GM06990 (cell line): ENCODE results near the gene SIPA1L3.

Experiments used
- DNase-seq: peaks from one replicate; pipeline ENCODE4 v3.0.0-alpha.2; 2011; ENCODE audit not compliant: insufficient read length; ENCODE audit errors: extremely low read depth
- H3K27me3 ChIP-seq: replicated peaks from 2 replicates; pipeline ENCODE4 v1.6.0; 2011; ENCODE audit warnings: low read length; ENCODE audit not compliant: control insufficient read depth, insufficient read depth
- H3K36me3 ChIP-seq: 2 replicates; pipeline ENCODE4 v1.5.1; 2011; ENCODE audit warnings: low read length; ENCODE audit not compliant: control insufficient read depth, insufficient read depth
- H3K4me3 ChIP-seq: replicated peaks from 2 replicates; pipeline ENCODE4 v1.5.1; 2011; ENCODE audit warnings: low read depth, mild to moderate bottlenecking, control low read depth, low read length
- TF ChIP-seq, protein P1 (sequence below): IDR thresholded peaks from 2 replicates; pipeline ENCODE4 v1.5.1; 2011; ENCODE audit warnings: low read length, control low read depth, mild to moderate bottlenecking, inconsistent platforms; ENCODE audit not compliant: insufficient read depth, poor library complexity, severe bottlenecking

The SIPA1L3 gene

DNA sequence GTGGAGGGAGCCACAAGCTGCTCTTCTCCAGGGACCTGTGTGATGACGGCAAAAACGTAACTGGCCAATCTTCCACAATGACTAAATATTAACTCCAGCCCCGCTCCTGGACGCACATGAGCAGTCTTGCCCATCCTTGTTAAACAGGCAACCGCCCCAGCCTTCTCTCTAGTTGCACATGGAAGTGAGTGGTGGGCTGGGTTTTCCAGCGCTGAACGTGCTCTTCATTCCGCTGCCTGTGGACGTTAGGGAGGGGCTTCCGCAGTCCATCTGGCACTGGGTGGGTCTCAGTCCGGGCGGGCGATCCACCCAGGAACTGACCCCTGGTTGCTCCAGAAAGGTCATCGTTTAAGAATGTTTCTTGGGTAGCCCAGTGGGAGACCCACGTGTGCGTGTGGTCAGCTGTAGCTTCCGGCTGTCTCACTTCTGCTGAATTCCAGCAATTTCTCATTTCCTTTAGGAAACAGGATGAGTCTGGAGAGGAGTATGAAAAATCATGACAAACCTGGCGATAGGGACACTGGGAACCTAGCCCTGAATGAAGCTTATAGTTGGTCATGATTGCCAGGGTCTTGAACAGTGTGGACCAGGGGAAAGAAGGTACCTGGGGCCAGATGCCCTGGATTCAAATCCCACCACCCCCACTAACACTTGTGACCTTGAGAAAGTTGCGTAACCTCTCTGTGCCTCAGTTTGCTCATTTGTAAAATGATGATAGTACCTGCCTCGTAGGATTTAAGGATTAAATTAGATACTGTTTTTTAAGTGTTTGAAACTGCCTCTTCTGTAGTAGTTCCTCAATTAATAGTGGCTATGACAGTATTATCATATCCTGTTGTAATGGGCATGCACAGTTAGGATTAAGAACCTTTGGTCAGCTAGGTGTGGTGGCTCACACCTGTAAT, 92.6 kb downstream of the SIPA1L3 start:
- Histone ChIP-seq H3K36me3 (no peaks in the 10 kb centered on the region; the same call in none of the 2 replicates), H3K4me3 (no peak overlapping the region), H3K27me3 (no peaks in the 10 kb centered on the region)
- TF ChIP-seq, protein P1, sequence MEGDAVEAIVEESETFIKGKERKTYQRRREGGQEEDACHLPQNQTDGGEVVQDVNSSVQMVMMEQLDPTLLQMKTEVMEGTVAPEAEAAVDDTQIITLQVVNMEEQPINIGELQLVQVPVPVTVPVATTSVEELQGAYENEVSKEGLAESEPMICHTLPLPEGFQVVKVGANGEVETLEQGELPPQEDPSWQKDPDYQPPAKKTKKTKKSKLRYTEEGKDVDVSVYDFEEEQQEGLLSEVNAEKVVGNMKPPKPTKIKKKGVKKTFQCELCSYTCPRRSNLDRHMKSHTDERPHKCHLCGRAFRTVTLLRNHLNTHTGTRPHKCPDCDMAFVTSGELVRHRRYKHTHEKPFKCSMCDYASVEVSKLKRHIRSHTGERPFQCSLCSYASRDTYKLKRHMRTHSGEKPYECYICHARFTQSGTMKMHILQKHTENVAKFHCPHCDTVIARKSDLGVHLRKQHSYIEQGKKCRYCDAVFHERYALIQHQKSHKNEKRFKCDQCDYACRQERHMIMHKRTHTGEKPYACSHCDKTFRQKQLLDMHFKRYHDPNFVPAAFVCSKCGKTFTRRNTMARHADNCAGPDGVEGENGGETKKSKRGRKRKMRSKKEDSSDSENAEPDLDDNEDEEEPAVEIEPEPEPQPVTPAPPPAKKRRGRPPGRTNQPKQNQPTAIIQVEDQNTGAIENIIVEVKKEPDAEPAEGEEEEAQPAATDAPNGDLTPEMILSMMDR = no peak
- no peak for DNase-seq

DNA sequence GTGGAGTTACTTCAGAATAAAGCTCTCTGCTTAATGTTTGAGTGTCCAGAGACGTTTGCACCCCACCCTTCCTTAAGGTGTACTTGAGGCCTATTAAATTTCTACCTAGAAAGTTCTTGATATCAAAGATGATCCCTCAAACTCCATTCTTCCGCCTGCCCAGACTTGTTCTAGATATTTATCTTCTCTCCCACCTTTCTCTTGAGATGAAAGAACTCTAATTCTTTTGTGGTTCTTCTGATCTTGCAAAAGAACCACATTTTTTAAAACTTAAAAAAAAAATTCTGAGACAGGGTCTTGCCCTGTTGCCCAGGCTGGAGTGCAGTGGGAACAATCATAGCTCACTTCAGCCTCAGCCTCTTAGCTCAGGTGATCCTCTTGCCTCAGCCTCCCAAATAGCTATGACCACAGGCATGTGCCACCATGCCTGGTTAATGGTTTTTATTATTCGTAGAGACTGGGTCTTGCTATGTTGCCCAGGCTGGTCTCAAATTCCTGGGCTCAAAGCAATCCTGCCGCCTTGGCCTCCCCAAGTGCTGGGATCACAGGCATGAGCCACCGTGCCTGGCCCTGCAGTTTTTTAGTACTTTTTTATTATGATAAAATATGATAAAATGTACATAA, 94.3 kb downstream of the SIPA1L3 start:
- no peaks in the 10 kb centered on the region for H3K27me3 ChIP-seq
- TF ChIP-seq, protein P1 = no peak
- no peak for DNase-seq
- no peak overlapping the region for H3K4me3 ChIP-seq
- no peaks in the 10 kb centered on the region for H3K36me3 ChIP-seq

DNA sequence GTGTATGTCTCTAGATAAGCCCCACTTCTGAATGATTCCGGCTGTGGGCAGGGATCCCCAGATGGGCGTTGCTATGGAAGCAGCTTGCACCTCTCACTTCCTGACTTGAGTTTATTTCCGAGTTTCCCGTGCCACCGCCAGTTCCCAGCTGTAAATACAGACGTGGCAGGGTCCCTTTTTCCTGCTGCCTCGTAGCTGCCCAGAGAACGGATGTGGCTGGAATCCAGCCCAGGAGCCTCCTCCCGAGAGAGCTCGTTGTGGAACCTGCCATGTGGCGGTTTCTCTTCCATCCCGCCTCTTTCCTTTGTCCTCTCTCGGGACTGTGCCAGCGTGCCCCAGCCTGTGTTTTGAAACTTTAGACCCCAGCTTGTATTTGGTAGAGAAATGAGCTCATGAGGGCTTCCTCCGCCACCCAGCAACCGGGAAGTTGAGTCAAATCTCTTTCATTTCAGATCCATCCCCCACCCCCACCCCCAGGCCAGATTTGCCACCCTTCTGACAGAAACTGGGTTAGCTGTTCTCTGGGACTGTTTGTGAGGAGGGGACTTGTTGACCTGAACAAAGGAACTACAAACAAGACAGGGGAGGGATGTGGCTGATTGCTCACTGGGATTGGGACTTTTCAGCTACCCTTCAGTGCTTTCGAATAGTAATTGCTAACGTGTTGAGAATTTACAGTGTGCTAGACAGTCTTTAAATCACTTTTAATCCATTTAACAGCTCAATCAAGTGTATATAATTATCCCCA, 96.6 kb downstream of the SIPA1L3 start:
- DNase-seq = peak; percentile 72
- TF ChIP-seq, protein P1 = no peak

DNA sequence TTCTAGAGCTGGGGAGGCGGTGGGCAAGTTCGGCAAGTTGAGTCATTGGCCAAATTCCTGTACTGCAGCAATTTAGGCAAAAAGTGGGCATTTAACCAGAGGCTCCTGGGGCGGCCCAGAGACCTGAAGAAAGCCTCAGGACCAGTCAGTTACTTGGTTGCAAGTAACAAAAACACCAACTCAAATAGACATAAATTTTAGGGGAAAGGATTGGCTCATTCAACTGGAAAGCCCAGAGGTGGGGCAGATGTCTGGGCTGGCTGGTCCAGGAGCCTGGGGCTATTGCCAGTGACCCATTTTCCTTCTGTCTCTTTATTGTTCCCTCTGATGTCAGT, 97.1 kb downstream of the SIPA1L3 start:
- TF ChIP-seq, protein P1 = no peak
- peak overlapping the region; percentile 43 for H3K4me3 ChIP-seq

More for the DNA sequence above, 96.6 kb downstream of the SIPA1L3 start:
- no peaks in the 10 kb centered on the region for H3K27me3 ChIP-seq
- peak overlapping the region; percentile 43 for H3K4me3 ChIP-seq
- H3K36me3 ChIP-seq = no peaks in the 10 kb centered on the region; the same call in 1 of the 2 replicates

DNA sequence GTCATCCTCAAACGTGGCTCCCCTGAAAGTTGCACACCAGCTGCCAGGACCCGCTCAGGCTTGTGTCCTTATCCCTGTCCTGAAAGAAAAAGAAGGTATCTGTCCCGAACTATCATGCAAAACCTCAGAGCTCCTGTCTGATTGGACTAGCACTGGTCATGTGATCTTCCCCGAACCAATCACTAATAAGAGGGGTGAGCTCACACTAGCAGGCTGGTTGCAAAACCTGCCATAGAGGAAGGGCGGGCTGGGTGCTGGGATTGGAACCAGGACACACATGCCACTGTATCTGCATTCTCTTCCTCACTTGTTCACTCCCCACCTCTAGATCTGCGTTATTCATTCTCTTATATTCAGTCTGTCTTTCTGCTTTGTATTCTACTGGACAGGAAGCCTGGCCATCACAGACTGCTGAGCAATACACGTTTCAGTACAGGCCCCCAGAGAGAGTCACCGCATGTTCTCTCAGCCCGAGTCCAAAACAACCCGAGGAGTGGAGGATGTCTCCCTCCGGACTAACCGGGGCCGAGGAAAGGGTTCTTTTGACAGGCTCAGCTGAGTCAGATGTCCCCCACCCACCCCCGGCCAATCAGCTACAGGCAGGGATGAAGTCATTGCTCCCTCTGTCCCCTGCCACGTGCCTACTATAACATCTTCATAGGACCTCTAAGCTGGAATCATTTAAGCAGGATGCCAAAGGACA, 97.7 kb downstream of the SIPA1L3 start:
- H3K36me3 ChIP-seq = no peaks in the 10 kb centered on the region; the same call in 1 of the 2 replicates
- TF ChIP-seq, protein P1 = no peak
- H3K4me3 ChIP-seq = peak overlapping the region; percentile 43
- no peaks in the 10 kb centered on the region for H3K27me3 ChIP-seq
- peak; percentile 73 for DNase-seq

More for the DNA sequence above, 97.1 kb downstream of the SIPA1L3 start:
- no peaks in the 10 kb centered on the region for H3K27me3 ChIP-seq
- no peaks in the 10 kb centered on the region; the same call in 1 of the 2 replicates for H3K36me3 ChIP-seq
- no peak for DNase-seq
